22Rv1 (cell line): ENCODE results near the gene FAM180B.

Experiments used
- H3K27ac ChIP-seq: fragments of 450-650 bp; 2 replicates; pipeline ENCODE4 v1.5.1; 2017
- CTCF ChIP-seq: fragments of 450-650 bp; IDR thresholded peaks from 2 replicates; pipeline ENCODE4 v1.5.1; 2017; ENCODE audit warnings: mild to moderate bottlenecking
- ZFX ChIP-seq: fragments of 450-650 bp; IDR thresholded peaks from 2 replicates; pipeline ENCODE4 v1.6.1; 2017; ENCODE audit warnings: antibody characterized with exemption, borderline replicate concordance

The FAM180B gene

DNA sequence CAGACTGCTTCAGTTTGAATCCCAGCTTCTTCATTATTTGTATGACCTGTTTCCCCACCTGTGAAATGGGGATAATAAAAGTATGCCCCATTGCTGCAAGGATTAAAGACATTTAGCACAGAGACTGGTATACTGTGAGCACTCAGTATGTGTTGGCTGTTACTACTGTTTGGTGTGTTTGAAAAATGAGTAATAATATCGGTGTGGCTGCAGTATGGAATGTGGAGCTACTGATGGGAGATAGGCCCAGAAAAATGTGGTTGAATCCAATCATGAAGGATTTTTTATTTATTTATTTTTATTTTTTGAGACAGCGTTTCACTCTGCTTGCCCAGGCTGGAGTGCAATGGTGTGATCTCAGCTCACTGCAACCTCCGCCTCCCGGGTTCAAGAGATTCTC lies 16.8 kb downstream of the FAM180B start:
- TF ChIP-seq ZFX (no peak), CTCF (no peak)
- no peak overlapping the region for H3K27ac ChIP-seq

DNA sequence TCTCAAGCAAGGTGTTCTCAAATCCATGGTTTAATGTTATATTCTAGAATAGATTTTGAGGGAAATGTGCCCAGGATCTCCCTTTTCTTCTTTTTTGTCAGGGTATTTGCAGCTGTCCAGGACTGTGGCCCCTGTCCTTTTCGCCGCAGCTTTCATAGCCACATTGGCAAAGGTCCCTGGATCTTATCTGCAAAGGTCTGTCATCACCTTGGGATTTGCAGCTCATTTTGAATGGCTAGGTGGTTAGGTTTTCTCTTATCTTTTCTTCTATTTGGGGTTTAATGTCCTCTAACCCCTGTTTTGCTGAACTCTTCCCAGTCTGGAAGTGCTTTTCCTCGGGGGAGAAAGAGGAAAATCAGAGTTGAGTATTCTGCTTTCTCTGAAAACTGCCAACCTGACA lies 19.4 kb downstream of the FAM180B start:
- no peak for TF ChIP-seq CTCF
- TF ChIP-seq ZFX: no peak
- no peak overlapping the region for H3K27ac ChIP-seq

DNA sequence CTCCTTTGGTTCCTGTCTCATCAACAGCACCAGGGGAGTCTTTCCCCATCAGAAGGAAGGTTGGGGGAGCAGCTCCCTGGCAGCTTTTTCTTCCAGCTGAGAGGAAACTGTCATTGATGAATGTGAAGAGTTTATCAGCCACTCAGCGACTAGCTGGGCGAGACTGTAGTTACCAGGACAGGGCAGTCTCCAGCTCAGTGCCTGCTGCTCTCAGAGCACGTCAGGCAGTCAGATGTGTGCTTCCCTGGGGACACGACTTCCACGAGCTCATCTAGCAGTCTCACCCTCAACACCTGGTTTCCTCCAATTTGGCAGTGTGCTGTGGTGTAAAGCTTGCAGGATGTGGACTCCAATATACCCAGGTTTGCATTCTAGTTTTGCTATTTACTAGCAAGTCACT lies 20.3 kb downstream of the FAM180B start:
- TF ChIP-seq ZFX (no peak), CTCF (no peak)
- H3K27ac ChIP-seq: no peak overlapping the region

DNA sequence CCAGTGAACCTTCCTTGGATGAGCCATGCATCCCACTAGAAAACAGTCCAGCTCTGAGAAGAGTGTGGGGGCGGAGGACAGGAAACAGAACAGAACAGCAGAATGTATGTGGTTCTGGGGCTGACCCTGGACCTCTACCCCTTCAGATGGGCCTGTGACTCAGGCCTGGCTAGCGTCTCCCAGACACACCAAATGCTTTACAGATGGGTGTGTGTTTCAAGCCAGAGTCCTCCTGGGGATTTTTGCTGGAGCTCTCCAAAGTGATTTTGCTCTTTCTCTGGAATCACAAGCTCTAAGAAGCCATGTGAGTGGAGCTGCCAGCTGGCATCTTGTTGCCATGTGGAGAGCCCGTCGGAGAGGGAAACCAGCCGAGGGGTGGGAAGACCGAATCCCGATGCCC lies 20.9 kb downstream of the FAM180B start:
- no peak overlapping the region for H3K27ac ChIP-seq
- TF ChIP-seq CTCF: no peak
- no peak for TF ChIP-seq ZFX

GRCh38 chr11:47609675-47610074 lies 23.2 kb downstream of the FAM180B start:
- H3K27ac ChIP-seq: no peak overlapping the region
- TF ChIP-seq CTCF: no peak

GRCh38 chr11:47611348-47611794 lies 24.9 kb downstream of the FAM180B start:
- H3K27ac ChIP-seq: no peak overlapping the region
- no peak for TF ChIP-seq ZFX
- no peak for TF ChIP-seq CTCF

DNA sequence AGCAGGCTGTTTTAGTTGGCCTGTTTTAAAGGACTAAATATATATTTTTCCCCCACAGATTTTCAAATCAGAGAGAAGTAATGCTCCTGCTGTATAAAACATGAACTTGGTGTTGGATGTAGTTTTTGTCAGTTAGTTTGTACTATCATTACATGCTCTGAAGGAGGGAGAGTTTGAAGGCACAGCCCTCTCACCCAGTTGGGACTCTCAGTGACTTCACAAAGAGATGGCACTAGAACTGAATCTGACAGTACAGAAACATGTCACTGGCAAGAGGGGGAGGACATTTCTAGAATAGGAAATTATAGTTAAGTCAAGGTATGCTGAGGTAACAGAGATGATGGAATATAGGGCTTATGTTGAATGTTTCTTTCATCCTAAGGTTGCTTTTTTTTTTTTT lies 28.8 kb downstream of the FAM180B start:
- H3K27ac ChIP-seq: no peak overlapping the region
- no peak for TF ChIP-seq ZFX
- TF ChIP-seq CTCF: no peak
